Suprapubic skin (tissue), 4 donors: ENCODE data around the gene FHOD3. TPM values are rescaled to one million over a fixed set of nuclear protein-coding genes. Genes with fewer than 3 reads are reported as not detected.

ENCODE experiments used
- DNase-seq, 2 donors: peaks; one replicate each; pipeline ENCODE4 v3.0.0-alpha.2; 2019; ENCODE audit warnings: low spot score in 2 of 2
- H3K27ac ChIP-seq: fragments of 200-600 bp; sonication (generic); one replicate; pipeline ENCODE4 v1.5.1; 2019
- H3K27me3 ChIP-seq: fragments of 200-600 bp; sonication (generic); one replicate; pipeline ENCODE4 v1.5.1; 2019
- H3K36me3 ChIP-seq: fragments of 200-600 bp; sonication (generic); one replicate; pipeline ENCODE4 v1.5.1; 2019
- H3K4me1 ChIP-seq: fragments of 200-600 bp; sonication (generic); one replicate; pipeline ENCODE4 v1.5.1; 2019
- H3K4me3 ChIP-seq: fragments of 200-600 bp; sonication (generic); one replicate; pipeline ENCODE4 v1.5.1; 2019; ENCODE audit warnings: mild to moderate bottlenecking
- H3K9me3 ChIP-seq: fragments of 200-600 bp; sonication (generic); one replicate; pipeline ENCODE4 v1.5.1; 2019
- EP300 ChIP-seq: sonication (generic); formaldehyde crosslinking; IDR thresholded peaks from one replicate; pipeline ENCODE4 v1.6.1; 2017; ENCODE audit warnings: antibody characterized with exemption
- POLR2A ChIP-seq, 2 donors: fragments of 450-650 bp; IDR thresholded peaks; one replicate each; pipeline ENCODE4 v1.6.1; 2017; ENCODE audit warnings: antibody characterized with exemption in 2 of 2, mild to moderate bottlenecking in 2 of 2, moderate library complexity in 2 of 2
- POLR2AphosphoS5 ChIP-seq, 3 donors: sonication (generic); formaldehyde crosslinking; IDR thresholded peaks; one replicate each; pipeline ENCODE4 v1.6.1; 2017; ENCODE audit warnings: antibody characterized with exemption in 3 of 3
- WGBS: methylation state at CpG from one replicate; pipeline ENCODE4 v1.1.5; 2018; 5-methylcytosine and 5-hydroxymethylcytosine counted together
- total RNA-seq, 4 donors: library from RNA; depleted of rRNA; stranded (reverse); fragments of >200 nt; gene quantifications; one replicate each; pipeline ENCODE4 v1.1.0, GENCODE V29; 2016
- TF ChIP-seq, protein P1 (sequence below), 2 donors: fragments of 200-600 bp in 1 of 2; fragments of 450-650 bp in 1 of 2; sonication (generic) in 1 of 2; IDR thresholded peaks; one replicate each; pipeline ENCODE4 v1.5.1; 2016 to 2019; ENCODE audit warnings: antibody characterized with exemption in 2 of 2, mild to moderate bottlenecking in 1 of 2, moderate library complexity in 1 of 2

Gene FHOD3
- total RNA-seq, 4 donors from 2014 or later: 5.8 to 18.7 (median 15.5) TPM

DNA sequence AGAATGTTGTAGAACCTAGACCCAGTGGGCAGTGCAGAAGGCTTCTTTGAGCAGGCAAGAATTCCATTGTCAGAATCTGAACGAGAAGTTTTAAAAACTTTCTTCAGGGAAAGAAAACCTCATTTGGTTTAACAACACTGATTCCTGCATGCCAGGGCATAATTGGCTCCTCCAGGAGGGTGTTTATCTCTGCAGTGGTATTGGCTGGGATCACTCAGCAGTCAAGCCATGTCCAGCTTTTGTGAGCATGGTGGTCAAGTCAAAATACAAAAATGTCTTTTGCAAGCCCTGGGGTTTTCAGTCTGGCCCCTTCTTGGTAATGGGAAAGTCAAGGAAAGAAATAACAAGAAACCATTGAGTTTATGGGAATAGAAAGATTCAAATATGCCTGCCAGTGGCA is 28.3 kb downstream of the FHOD3 start:
- Histone ChIP-seq H3K36me3 (no peaks in the 10 kb centered on the region), H3K4me1 (no peaks in the 10 kb centered on the region), H3K4me3 (no peak overlapping the region), H3K27ac (no peak overlapping the region), H3K9me3 (no peaks in the 10 kb centered on the region), H3K27me3 (no peaks in the 10 kb centered on the region)
- no peak for TF ChIP-seq POLR2AphosphoS5 (IDR thresholded peaks at IDR 0.05)
- no peak for TF ChIP-seq EP300
- TF ChIP-seq POLR2A (IDR thresholded peaks at IDR 0.05): no peak
- TF ChIP-seq, protein P1, sequence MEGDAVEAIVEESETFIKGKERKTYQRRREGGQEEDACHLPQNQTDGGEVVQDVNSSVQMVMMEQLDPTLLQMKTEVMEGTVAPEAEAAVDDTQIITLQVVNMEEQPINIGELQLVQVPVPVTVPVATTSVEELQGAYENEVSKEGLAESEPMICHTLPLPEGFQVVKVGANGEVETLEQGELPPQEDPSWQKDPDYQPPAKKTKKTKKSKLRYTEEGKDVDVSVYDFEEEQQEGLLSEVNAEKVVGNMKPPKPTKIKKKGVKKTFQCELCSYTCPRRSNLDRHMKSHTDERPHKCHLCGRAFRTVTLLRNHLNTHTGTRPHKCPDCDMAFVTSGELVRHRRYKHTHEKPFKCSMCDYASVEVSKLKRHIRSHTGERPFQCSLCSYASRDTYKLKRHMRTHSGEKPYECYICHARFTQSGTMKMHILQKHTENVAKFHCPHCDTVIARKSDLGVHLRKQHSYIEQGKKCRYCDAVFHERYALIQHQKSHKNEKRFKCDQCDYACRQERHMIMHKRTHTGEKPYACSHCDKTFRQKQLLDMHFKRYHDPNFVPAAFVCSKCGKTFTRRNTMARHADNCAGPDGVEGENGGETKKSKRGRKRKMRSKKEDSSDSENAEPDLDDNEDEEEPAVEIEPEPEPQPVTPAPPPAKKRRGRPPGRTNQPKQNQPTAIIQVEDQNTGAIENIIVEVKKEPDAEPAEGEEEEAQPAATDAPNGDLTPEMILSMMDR (IDR thresholded peaks at IDR 0.05): no peak
- no peak for DNase-seq
- 48% methylated on average over 1 of the region's 1 CpG for WGBS

- TF ChIP-seq EP300: no peak
- TF ChIP-seq POLR2AphosphoS5 (IDR thresholded peaks at IDR 0.05): no peak
- TF ChIP-seq POLR2A (IDR thresholded peaks at IDR 0.05): no peak
- TF ChIP-seq, protein P1 (IDR thresholded peaks at IDR 0.05): no peak
- Histone ChIP-seq H3K4me3 (no peak overlapping the region), H3K36me3 (no peaks in the 10 kb centered on the region), H3K27me3 (no peaks in the 10 kb centered on the region), H3K9me3 (no peaks in the 10 kb centered on the region), H3K27ac (no peak overlapping the region), H3K4me1 (no peaks in the 10 kb centered on the region)
- DNase-seq: no peak
- 88% methylated on average over 6 of the region's 6 CpGs for WGBS
Measured at GRCh38 chr18:36326771-36327170, 29.3 kb downstream of the FHOD3 start.

GRCh38 chr18:36327352-36328316 is 30.1 kb downstream of the FHOD3 start:
- 76% methylated on average over 5 of the region's 5 CpGs for WGBS
- Histone ChIP-seq H3K4me1 (no peaks in the 10 kb centered on the region), H3K27me3 (no peaks in the 10 kb centered on the region), H3K4me3 (no peak overlapping the region), H3K36me3 (no peaks in the 10 kb centered on the region), H3K9me3 (no peaks in the 10 kb centered on the region), H3K27ac (no peak overlapping the region)
- no peak for DNase-seq
- TF ChIP-seq, protein P1 (IDR thresholded peaks at IDR 0.05): no peak
- TF ChIP-seq EP300 (no peak), POLR2AphosphoS5 (IDR thresholded peaks at IDR 0.05) (no peak), POLR2A (IDR thresholded peaks at IDR 0.05) (no peak)

DNA sequence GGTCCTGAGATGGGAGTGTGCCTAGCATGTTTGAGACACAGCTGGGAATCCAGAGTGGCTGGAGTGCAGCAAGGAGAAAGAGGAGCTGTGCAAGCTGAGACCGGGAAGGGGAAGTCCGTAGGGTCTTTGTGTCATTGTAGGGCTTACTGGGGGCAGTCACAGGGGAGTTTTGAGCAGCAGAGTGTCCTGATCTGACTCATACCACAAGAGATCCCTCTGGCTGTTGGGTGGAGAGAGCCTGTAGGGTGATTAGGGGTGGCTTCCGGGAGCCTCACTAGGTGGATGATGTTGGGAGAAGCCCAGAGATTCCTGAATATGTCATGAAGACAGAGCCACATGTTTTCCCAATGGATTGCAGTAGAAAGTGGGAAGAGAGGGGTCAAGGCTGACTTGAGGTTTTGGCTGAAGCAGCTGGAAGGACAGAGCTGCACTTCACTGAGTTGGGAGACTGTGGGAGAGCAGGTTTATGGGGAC is 30.9 kb downstream of the FHOD3 start:
- 82% methylated on average over 3 of the region's 3 CpGs for WGBS
- no peaks in the 10 kb centered on the region for H3K27me3 ChIP-seq
- H3K27ac ChIP-seq: no peak overlapping the region
- peaks cover 1% of the 10 kb centered on the region for H3K4me1 ChIP-seq
- no peak overlapping the region for H3K4me3 ChIP-seq
- no peaks in the 10 kb centered on the region for H3K9me3 ChIP-seq
- DNase-seq: no peak
- TF ChIP-seq POLR2A (IDR thresholded peaks at IDR 0.05) (no peak), POLR2AphosphoS5 (IDR thresholded peaks at IDR 0.05) (no peak), EP300 (no peak)
- TF ChIP-seq, protein P1 (IDR thresholded peaks at IDR 0.05): no peak
- no peaks in the 10 kb centered on the region for H3K36me3 ChIP-seq

DNA sequence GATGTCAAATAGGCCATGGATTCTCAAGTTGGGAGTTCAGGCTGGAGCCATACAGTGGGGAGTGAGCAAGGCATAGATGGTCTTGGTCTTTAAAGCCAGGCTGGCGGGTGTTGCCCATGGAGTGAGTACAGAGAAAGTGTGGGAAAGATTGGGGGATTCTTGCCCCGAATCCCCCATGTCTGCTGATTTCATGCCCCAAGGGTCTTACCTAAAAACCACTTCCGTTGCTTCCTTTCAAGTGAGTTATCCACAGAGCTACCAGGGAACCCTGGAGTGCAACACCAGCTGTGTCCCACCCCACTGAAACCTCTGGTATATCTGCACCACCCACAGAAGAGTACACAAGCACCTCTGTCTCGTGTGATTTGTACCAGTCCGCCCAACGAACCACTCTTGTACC is 31.4 kb downstream of the FHOD3 start:
- no peak overlapping the region for H3K4me3 ChIP-seq
- no peak for TF ChIP-seq POLR2AphosphoS5 (IDR thresholded peaks at IDR 0.05)
- TF ChIP-seq EP300: no peak
- TF ChIP-seq, protein P1 (IDR thresholded peaks at IDR 0.05): no peak
- TF ChIP-seq POLR2A (IDR thresholded peaks at IDR 0.05): no peak
- no peak for DNase-seq
- no peak overlapping the region for H3K27ac ChIP-seq
- H3K27me3 ChIP-seq: no peaks in the 10 kb centered on the region
- H3K4me1 ChIP-seq: peaks cover 5% of the 10 kb centered on the region
- H3K36me3 ChIP-seq: no peaks in the 10 kb centered on the region
- no peaks in the 10 kb centered on the region for H3K9me3 ChIP-seq
- WGBS: 90% methylated on average over 6 of the region's 6 CpGs
